Measurements from ENCODE around the gene SH2D1B.
"Not testable (repeated sequence)": the region's sequence is repeated elsewhere in the genome, so short reads cannot be mapped to it uniquely, and the experiment has no call there.

DNA sequence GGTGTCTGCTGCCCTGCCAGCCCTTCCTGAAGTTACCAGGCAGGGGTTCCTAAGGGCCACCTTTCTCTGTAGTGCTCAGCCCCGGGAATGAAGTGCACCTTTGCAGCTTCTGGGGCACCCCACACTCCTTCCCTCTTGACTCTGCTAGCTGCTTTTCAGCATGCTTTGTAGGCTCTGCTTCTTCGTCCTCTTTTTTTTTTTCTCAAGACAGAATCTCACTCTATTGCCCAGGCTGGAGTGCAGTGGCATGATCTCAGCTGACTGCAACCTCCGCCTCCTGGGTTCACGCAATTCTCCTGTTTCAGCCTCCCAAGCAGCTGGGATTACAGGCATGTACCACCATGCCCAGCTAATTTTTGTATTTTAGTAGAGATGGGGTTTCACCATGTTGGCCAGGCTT lies 60.1 kb downstream of the SH2D1B start:
- TF ChIP-seq, protein P1, sequence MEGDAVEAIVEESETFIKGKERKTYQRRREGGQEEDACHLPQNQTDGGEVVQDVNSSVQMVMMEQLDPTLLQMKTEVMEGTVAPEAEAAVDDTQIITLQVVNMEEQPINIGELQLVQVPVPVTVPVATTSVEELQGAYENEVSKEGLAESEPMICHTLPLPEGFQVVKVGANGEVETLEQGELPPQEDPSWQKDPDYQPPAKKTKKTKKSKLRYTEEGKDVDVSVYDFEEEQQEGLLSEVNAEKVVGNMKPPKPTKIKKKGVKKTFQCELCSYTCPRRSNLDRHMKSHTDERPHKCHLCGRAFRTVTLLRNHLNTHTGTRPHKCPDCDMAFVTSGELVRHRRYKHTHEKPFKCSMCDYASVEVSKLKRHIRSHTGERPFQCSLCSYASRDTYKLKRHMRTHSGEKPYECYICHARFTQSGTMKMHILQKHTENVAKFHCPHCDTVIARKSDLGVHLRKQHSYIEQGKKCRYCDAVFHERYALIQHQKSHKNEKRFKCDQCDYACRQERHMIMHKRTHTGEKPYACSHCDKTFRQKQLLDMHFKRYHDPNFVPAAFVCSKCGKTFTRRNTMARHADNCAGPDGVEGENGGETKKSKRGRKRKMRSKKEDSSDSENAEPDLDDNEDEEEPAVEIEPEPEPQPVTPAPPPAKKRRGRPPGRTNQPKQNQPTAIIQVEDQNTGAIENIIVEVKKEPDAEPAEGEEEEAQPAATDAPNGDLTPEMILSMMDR (IDR thresholded peaks at IDR 0.05) = not testable (repeated sequence)
- not testable (repeated sequence) for TF ChIP-seq POLR2A (IDR thresholded peaks at IDR 0.05)

Data from body of pancreas (tissue), 4 donors.